Activated CD8-positive, alpha-beta memory T cell treated with anti-CD3 and anti-CD28 coated beads, Interleukin-2, amount 50 U/mL, for 4 hours (primary cell): ENCODE data around the gene PEMT.

ENCODE experiments used
- DNase-seq: peaks from one replicate; pipeline ENCODE4 v3.0.0-alpha.2; 2020

PEMT gene

GRCh38 chr17:17569691-17570090 is 21.8 kb downstream of the PEMT start:
- DNase-seq: no peak

- peak; percentile 55 for DNase-seq
Observed at GRCh38 chr17:17568772-17569195, 22.7 kb downstream of the PEMT start.

- no peak for DNase-seq
Observed at GRCh38 chr17:17567631-17568030, 23.9 kb downstream of the PEMT start.

- DNase-seq: no peak
Observed at GRCh38 chr17:17566896-17567513, 24.5 kb downstream of the PEMT start.

GRCh38 chr17:17565471-17566339 is 25.8 kb downstream of the PEMT start:
- no peak for DNase-seq

- DNase-seq: no peak
Observed at GRCh38 chr17:17564896-17565295, 26.6 kb downstream of the PEMT start.

- no peak for DNase-seq
Observed at GRCh38 chr17:17564323-17564722, 27.2 kb downstream of the PEMT start.

GRCh38 chr17:17563530-17563929 is 28.0 kb downstream of the PEMT start:
- DNase-seq: no peak

GRCh38 chr17:17562146-17562511 is 29.4 kb downstream of the PEMT start:
- DNase-seq: no peak

GRCh38 chr17:17561408-17562145 is 29.9 kb downstream of the PEMT start:
- no peak for DNase-seq

- DNase-seq: no peak
Observed at GRCh38 chr17:17560975-17561374, 30.5 kb downstream of the PEMT start.

- DNase-seq: no peak
Observed at GRCh38 chr17:17560167-17560566, 31.3 kb downstream of the PEMT start.

GRCh38 chr17:17559164-17559563 is 32.3 kb downstream of the PEMT start:
- DNase-seq: no peak

- DNase-seq: no peak
Observed at GRCh38 chr17:17558431-17558830, 33.1 kb downstream of the PEMT start.

- DNase-seq: no peak
Observed at GRCh38 chr17:17557796-17558195, 33.7 kb downstream of the PEMT start.

- no peak for DNase-seq
Observed at GRCh38 chr17:17556671-17557070, 34.8 kb downstream of the PEMT start.

GRCh38 chr17:17555906-17556305 is 35.6 kb downstream of the PEMT start:
- no peak for DNase-seq

- DNase-seq: no peak
Observed at GRCh38 chr17:17555151-17555550, 36.4 kb downstream of the PEMT start.

GRCh38 chr17:17554266-17554665 is 37.2 kb downstream of the PEMT start:
- no peak for DNase-seq

- no peak for DNase-seq
Observed at GRCh38 chr17:17553217-17554195, 38.0 kb downstream of the PEMT start.

- no peak for DNase-seq
Observed at GRCh38 chr17:17552351-17553216, 38.9 kb downstream of the PEMT start.

GRCh38 chr17:17551361-17551760 is 40.1 kb downstream of the PEMT start:
- no peak for DNase-seq
